Stimulated activated CD8-positive, alpha-beta memory T cell treated with anti-CD3 and anti-CD28 coated beads, Interleukin-15, amount 100 ng/mL, for 1 hour (primary cell): ENCODE measurements around the gene ESPN.

Source experiments
- DNase-seq: peaks from one replicate; pipeline ENCODE4 v3.0.0-alpha.2; 2020; ENCODE audit warnings: low read depth

Gene ESPN

DNA sequence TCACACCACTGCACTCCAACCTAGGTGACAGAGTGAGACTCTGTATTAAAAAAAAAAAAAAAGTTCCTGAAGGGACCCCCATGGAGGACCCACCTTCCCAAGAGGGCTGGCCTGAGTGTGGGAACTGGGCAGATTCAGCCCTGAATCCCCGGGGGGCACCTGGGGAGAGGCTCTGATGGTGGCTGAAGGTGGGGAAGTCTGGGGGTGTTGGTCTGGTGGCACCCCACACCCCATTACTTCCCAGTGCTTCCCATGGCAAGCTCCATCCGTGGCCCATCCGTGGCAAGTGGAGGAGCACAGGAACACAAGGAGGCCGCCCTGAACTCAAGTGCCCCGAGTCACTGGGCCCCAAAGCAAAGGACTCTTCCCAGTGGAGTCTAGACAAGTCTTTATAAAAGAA lies 42.2 kb downstream of the ESPN start:
- DNase-seq: no peak

DNA sequence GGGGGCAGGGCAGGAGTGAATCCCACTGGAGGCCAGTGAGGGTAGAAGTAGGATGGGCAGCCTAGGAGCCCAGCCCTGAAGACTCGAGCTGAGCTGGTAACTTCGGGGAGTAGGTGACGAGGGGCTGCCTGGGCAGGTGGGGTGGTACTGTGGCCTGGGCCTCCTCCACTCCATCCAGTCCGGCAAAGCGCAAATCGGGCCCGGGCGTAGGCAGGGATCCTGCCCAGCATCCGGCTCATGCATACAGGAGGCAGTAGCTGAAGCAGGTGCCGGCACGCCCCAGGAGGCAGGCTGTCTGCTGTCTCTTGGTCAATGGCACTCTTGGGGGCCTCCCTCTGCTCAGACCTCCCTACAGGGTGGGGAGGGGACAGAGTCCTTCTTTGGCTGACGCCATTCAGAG lies 42.6 kb downstream of the ESPN start:
- DNase-seq: no peak

DNA sequence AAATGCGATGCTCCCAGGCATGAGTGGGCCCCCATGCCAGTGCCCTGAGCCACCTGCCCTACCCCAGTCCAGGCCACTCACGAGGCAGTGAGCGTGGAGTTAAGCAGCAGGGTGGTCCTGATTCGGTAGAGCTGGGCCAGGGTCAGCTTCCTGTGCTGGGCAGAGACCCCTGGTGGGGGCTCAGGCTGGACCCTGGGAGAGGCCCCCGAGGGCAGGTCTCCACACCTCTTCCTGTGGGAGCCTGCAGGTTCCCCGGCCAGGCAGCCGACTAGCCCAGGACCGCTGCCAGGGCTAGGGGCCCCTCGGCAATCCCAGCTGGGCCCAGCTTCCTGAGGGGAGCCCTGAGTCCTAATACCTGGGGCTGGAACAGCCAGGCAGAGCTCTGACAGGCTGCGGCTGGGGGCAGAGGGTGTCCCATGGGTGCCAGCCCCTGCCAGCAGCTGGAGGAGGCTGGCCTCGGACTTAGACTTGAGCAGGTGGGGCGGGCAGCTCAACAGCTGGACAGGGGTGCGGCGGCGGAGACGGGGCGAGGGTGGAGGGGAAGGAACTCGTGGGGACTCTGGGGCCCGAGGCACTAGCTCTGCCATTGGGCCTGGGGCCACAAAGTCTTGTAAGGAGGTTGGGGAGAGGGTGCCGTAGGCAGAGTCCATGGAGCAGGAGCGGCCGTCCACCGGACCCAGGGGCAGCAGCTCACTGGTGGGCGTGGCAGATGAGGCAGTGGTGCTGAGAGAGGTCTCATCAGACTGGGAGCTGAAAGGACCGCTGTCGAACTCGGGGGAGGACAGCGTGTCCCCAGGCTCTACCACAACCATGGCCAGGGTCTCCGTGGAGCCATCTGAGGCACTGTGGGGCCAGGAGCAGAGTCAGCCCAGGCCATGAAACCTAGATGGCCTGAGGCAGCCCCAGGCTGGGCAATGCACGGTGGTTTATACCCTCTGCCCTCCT lies 43.4 kb downstream of the ESPN start:
- DNase-seq: no peak

DNA sequence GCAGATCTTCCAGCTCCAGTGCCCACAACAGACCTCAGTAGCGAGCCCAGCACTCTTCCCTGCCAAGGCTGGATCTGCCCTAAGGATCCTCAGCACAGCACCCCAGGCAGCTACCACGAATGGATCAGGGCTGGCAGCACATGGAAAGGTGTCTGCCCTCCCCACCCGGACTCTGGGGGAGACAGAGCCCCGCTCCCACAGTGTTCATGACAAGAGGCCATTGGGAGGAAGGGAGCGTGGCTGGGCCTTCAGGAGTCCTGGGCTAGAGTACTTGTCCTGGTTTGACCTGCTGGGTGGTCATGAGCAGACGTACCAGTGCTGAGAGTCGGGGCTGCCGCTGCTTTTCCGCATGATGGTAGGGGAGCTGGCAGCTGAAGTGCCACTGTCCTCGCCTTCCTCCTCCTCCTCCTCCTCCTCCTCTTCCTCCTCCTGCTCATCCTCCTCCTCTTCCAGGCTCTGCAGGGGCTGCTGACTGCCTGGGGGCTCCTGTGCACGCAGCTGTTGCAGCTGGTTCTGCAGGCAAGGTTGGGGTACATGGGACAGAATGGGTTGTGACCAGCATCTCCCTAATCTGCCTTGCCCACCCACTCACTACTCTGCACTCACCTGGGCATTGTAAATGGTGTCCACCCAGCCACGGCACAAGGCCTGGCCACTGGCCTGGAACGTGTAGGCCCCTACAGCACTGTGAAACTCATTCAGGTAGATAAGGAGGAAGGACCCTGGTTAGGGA lies 44.3 kb downstream of the ESPN start:
- no peak for DNase-seq

DNA sequence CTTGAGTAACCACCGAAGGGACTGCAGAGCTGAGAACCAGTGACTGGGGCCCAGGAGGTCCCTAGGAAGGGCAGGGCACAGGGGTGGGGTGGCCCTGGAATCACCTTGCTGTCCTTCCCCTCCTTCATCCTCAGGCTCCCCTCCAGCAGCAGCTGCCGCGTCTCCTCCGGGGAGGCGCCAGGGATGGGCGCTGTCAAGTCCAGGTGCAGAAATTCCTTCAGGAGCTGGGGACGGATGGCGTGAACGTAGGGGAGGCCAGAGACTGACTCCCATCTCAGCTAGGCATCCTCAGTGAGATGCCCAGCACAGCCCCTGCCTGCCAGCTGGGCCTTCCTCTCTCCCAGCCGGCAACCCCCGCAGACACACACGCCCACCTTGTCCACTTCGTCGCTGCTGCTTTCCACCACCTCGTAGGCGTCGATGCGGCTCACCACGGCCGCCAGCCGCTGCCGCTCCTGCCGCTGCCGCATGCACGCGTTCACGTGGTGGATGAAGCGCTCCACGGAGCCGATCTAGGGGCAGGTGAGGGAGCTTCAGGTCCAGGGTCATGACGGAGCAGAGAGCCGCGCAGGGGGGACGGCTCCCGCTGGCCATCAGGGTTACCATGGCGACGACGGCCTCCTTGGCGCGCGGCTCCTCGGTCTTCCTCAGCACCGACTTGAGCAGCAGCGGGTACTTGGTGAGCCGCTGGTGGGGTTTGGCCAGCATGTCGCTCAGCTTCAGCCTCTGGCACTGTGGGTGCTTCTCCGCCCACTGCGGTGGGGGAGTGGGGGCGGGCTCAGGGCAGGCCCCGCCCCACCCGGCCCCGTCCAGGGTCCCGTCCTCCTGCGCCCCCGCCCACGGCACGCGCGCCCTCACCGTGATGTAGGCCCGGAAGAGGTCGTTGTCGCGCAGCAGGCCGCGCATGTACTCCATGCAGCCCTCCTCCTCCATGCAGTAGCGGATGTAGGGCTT lies 45.8 kb downstream of the ESPN start:
- no peak for DNase-seq

- DNase-seq: no peak
These were observed 46.8 kb downstream of the ESPN start for GRCh38 chr1:6471086-6471969.

DNA sequence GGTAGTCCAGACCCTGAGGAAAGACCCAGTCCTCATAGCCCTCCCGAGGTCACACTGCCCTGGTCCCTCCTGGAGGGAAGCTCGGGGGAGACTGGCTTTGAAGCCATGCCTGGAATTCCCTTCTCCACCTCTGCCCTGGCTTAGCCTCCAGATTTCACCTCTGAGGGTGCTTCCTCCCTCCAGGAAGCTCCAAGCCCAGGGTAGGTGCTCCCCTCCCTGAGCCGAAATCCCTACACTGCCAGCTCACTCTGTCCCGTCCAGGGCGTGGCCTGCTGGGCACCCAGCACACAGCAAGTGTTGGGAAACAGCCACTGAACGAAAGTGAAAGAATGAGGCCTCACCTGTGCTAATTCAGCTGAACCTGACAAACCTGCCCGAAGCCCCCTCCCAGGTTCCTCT lies 47.4 kb downstream of the ESPN start:
- DNase-seq: no peak

- DNase-seq: no peak
These were observed 47.8 kb downstream of the ESPN start for GRCh38 chr1:6472391-6472790.

DNA sequence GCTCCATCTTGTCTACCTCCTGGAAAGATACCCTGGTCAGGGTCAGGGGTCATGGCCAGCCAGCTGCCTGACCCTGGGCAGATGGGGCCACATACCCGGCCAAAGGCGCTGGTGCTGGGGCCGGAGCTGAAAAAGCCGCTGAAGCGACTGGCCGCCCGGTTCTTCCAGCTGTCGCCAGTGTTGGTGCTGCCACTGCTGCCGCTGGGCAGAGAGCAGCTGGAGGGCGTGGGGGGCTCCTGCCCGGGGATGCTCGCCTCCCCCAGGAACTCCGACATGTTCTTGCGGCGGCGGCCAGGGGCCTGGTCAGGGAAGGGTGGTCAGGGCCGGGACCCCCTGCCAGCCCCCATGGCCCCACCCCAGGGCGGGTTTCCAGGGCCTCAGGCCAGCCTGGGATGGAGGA lies 48.6 kb downstream of the ESPN start:
- no peak for DNase-seq

- DNase-seq: no peak
These were observed 49.6 kb downstream of the ESPN start for GRCh38 chr1:6473974-6474814.

DNA sequence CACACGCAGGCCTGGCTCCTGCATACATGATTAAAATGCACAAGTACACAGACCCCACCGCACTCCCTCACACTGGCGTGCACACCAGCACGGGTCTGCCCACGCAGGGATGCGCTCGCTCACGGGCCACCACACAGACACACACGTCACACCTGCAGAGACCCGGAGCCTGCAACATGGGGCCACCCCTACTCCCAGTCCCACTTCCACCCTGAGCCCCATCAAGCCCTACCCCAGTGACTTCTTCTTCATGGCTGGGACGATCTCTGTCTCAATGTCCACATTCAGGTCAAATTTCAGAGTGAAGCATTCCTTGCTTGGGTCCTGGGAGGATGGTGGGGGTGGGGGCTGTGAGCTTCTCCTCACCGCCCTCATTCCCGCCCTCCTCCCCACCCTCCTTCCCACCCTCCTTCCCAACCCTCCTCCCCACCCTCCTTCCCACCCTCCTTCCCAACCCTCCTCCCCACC lies 50.3 kb downstream of the ESPN start:
- DNase-seq: no peak

- peak; percentile 61 for DNase-seq
These were observed 51.0 kb downstream of the ESPN start for GRCh38 chr1:6475381-6476133.

GRCh38 chr1:6476483-6476882 lies 51.9 kb downstream of the ESPN start:
- DNase-seq: no peak

- no peak for DNase-seq
These were observed 52.7 kb downstream of the ESPN start for GRCh38 chr1:6477039-6477820.

- no peak for DNase-seq
These were observed 57.2 kb downstream of the ESPN start for GRCh38 chr1:6481820-6482219.

- DNase-seq: no peak
These were observed 58.6 kb downstream of the ESPN start for GRCh38 chr1:6483017-6483760.

DNA sequence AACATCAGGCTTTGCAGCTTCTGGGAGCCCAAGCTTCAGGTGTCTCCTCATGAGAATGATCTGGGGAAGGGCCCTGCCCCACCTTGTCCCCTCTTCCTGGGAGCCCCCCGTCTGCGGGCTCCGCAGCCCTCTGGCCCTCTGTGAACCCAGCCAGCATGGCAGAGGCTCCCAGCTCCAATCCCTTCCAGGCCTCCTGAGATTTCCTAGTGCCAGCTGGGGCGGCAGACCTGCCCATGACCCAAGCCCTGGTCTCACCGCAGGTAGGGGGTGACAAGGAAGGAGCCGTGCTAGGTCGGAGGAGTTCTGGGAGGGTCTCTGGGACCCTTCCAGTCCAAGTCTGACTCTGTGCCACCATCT lies 59.2 kb downstream of the ESPN start:
- DNase-seq: no peak

DNA sequence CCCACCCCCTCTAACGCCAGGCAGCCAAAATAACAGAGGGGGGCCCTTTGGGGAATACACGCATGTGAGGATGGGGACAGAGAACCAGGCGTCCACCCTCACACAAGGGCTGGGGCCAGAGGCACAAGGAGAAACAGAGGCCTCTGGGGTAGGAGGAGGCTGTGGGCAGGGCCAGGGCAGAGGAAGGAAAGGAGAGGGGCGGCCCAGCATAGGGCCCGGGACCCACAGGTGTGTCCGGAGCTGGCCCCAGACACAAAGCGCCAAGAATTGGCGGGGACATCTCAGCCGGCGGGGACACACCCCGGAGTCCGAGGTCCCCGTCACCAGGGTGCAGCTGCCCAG lies 60.2 kb downstream of the ESPN start:
- DNase-seq: no peak
